Tibial artery (tissue), 4 donors: Measurements from ENCODE around the gene SPINK5.

ENCODE experiments used
- DNase-seq, 2 donors: peaks; one replicate each; pipeline ENCODE4 v3.0.0-alpha.2; 2019
- H3K27ac ChIP-seq, 2 donors: fragments of 200-600 bp; sonication (generic) in 1 of 2; 1 replicate in 1 of 2; 2 replicates in 1 of 2; pipeline ENCODE4 v1.5.1; 2018 to 2019; ENCODE audit warnings: mild to moderate bottlenecking in 1 of 2
- H3K27me3 ChIP-seq, 2 donors: fragments of 200-600 bp; sonication (generic) in 1 of 2; one replicate each; pipeline versions ENCODE4 v1.5.1 to v1.6.0; 2016 to 2019
- H3K36me3 ChIP-seq, 3 donors: fragments of 200-600 bp; sonication (generic) in 2 of 3; one replicate each; pipeline ENCODE4 v1.5.1; 2016 to 2019; ENCODE audit warnings: mild to moderate bottlenecking in 2 of 3
- H3K4me1 ChIP-seq, 4 donors: fragments of 200-600 bp; sonication (generic) in 2 of 4; 1 replicate in 3 of 4; 2 replicates in 1 of 4; pipeline ENCODE4 v1.5.1; 2016 to 2019
- H3K4me3 ChIP-seq, 2 donors: fragments of 200-600 bp; sonication (generic) in 1 of 2; 1 replicate in 1 of 2; 2 replicates in 1 of 2; pipeline ENCODE4 v1.5.1; 2018 to 2019; ENCODE audit warnings: mild to moderate bottlenecking in 2 of 2
- H3K9me3 ChIP-seq, 3 donors: fragments of 200-600 bp; sonication (generic) in 1 of 3; one replicate each; pipeline ENCODE4 v1.5.1; 2016 to 2019
- intact Hi-C: fragments of 100-400 bp; cut with DNase I; formaldehyde crosslinking; loops from one replicate; pipeline ENCODE4 v1.15.0; 2023; ENCODE audit warnings: low total_unique reads
- TF ChIP-seq, protein P1 (sequence below), 2 experiments: fragments of 200-600 bp in 1 of 2; fragments of 450-650 bp in 1 of 2; IDR thresholded peaks; one replicate each; pipeline ENCODE4 v1.5.1; 2017 to 2019; ENCODE audit warnings: antibody characterized with exemption in 2 of 2, mild to moderate bottlenecking in 1 of 2, moderate library complexity in 1 of 2

SPINK5 gene

DNA sequence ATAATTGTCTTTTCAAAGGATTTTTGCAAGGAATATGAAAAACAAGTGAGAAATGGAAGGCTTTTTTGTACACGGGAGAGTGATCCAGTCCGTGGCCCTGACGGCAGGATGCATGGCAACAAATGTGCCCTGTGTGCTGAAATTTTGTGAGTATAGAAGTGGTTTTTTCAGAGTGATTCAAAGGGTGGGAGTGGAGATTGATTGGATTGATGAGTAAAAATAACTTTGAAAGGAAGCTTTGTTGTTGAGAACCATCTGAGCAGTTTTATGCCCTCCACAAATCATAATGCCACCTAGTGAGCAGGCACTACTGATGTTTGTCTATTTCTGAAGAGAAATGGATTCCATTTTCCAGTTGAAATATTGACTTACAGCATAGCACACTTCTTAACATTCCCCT, 30.6 kb downstream of the SPINK5 start:
- Histone ChIP-seq H3K27ac (no peak overlapping the region), H3K9me3 (no peaks in the 10 kb centered on the region), H3K36me3 (no peaks in the 10 kb centered on the region), H3K27me3 (no peaks in the 10 kb centered on the region), H3K4me1 (no peaks in the 10 kb centered on the region), H3K4me3 (no peak overlapping the region)
- no peak for DNase-seq
- TF ChIP-seq, protein P1, sequence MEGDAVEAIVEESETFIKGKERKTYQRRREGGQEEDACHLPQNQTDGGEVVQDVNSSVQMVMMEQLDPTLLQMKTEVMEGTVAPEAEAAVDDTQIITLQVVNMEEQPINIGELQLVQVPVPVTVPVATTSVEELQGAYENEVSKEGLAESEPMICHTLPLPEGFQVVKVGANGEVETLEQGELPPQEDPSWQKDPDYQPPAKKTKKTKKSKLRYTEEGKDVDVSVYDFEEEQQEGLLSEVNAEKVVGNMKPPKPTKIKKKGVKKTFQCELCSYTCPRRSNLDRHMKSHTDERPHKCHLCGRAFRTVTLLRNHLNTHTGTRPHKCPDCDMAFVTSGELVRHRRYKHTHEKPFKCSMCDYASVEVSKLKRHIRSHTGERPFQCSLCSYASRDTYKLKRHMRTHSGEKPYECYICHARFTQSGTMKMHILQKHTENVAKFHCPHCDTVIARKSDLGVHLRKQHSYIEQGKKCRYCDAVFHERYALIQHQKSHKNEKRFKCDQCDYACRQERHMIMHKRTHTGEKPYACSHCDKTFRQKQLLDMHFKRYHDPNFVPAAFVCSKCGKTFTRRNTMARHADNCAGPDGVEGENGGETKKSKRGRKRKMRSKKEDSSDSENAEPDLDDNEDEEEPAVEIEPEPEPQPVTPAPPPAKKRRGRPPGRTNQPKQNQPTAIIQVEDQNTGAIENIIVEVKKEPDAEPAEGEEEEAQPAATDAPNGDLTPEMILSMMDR (IDR thresholded peaks at IDR 0.05) = no peak
- intact Hi-C loops = no loop called here

DNA sequence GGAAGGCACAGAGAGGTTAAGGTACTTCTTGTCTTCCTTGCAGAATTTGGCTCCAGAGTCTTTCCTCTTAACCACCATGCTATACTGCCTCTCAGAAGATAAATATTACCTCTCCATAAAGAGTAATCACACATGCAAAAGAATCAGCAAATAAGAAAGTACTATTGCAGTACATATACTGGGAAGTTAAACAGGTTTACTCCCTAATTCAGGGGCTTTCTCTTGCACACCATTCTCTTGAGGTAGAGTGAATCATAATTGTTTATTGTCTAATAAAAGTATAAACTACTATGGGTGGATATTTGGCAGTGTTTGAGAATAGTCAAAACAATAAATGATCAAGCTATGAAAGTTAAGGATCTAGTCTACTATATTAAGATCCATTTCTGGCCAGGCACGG, 40.4 kb downstream of the SPINK5 start:
- TF ChIP-seq, protein P1 (IDR thresholded peaks at IDR 0.05) = no peak
- intact Hi-C loops = no loop called here
- Histone ChIP-seq H3K4me3 (no peak overlapping the region), H3K36me3 (no peaks in the 10 kb centered on the region), H3K9me3 (no peaks in the 10 kb centered on the region), H3K27me3 (no peaks in the 10 kb centered on the region), H3K27ac (no peak overlapping the region), H3K4me1 (no peaks in the 10 kb centered on the region)
- DNase-seq = no peak

DNA sequence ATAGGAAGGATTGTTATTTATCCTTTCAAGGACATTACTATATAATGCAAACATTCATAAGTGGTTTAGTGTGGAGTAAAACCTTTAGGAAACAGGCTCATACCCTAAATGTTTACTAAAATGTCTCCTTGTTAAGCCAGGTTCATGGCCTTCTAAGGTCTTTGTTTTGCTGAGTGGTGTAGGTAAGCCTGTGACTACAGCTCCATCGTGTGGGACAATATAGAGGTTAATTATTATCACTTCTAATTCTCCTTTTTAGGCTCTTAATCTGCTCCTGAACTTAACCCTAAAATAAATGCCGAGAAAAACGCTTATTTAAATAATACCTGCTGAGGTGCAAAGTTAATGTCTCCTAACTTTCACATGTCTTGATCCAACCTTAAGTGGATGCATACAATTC, 43.8 kb downstream of the SPINK5 start:
- Histone ChIP-seq H3K9me3 (no peaks in the 10 kb centered on the region), H3K4me3 (no peak overlapping the region), H3K4me1 (no peaks in the 10 kb centered on the region), H3K27ac (no peak overlapping the region), H3K27me3 (no peaks in the 10 kb centered on the region), H3K36me3 (no peaks in the 10 kb centered on the region)
- TF ChIP-seq, protein P1 (IDR thresholded peaks at IDR 0.05) = no peak
- intact Hi-C loops = no loop called here
- no peak for DNase-seq

DNA sequence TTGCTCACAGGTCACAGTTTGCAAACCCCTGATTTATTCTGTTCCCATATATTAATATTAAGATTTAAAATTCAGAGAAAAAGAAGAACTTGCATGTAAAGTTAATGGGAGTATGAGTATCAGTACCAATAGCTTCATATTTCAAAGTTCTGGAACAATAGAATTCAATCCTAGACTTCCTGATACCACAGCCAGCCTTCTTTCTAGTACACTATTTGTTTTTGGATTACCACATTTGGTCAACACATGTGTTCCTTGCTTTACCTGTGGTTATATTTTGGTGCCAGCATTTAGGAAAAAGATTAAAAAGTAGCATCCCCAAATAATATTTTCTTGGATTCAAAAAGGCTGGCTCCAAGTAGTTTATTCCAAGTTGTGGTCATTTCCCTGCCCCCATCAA, 49.5 kb downstream of the SPINK5 start:
- DNase-seq = no peak
- intact Hi-C loops = no loop called here
- Histone ChIP-seq H3K36me3 (no peaks in the 10 kb centered on the region), H3K27me3 (no peaks in the 10 kb centered on the region), H3K4me3 (no peak overlapping the region), H3K4me1 (no peaks in the 10 kb centered on the region), H3K27ac (no peak overlapping the region), H3K9me3 (no peaks in the 10 kb centered on the region)
- TF ChIP-seq, protein P1 (IDR thresholded peaks at IDR 0.05) = no peak

DNA sequence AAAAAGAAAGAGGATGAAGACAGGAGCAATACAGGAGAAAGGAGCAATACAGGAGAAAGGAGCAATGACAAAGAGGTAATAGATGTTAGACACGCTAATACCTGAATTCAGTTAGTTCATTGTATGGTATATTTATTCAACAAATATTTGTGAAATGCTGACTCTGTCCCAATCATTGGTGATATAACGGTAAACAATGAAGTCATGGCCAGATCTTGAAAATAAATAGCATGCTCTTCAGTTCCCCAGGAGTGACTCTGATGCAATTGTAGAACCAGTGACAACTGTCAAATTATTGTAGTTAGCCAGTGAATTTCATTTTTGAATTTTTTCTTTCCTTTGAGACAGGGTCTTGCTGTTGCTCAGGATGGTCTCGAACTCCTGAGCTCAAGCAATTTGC, 56.5 kb downstream of the SPINK5 start:
- TF ChIP-seq, protein P1 (IDR thresholded peaks at IDR 0.05) = no peak
- H3K27me3 ChIP-seq = no peaks in the 10 kb centered on the region
- no peaks in the 10 kb centered on the region for H3K4me1 ChIP-seq
- no peaks in the 10 kb centered on the region for H3K9me3 ChIP-seq
- H3K27ac ChIP-seq = no peak overlapping the region
- H3K4me3 ChIP-seq = no peak overlapping the region
- no peaks in the 10 kb centered on the region for H3K36me3 ChIP-seq
- DNase-seq = no peak
- intact Hi-C loops = no loop called here

DNA sequence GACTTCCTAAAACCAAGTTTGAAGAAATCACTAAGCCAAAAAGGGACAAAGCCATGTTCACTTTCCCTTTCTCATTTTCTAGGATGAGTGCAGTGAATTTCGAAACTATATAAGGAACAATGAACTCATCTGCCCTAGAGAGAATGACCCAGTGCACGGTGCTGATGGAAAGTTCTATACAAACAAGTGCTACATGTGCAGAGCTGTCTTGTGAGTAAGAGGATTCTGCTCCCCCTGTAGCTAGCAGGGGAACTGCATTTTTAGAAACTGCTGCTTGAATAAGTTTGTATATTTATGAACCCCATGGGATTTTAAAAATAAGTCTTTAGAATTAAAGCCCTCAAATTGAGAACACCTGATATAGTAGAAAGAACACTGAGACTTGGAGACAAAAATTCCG, 61.9 kb downstream of the SPINK5 start:
- TF ChIP-seq, protein P1 (IDR thresholded peaks at IDR 0.05) = no peak
- DNase-seq = no peak
- Histone ChIP-seq H3K9me3 (no peaks in the 10 kb centered on the region), H3K4me3 (no peak overlapping the region), H3K4me1 (no peaks in the 10 kb centered on the region), H3K27ac (no peak overlapping the region), H3K36me3 (no peaks in the 10 kb centered on the region), H3K27me3 (no peaks in the 10 kb centered on the region)
- intact Hi-C loops = no loop called here
